HG03108 (cell line): Measurements from ENCODE around the gene TRPV3.
"Not testable (repeated sequence)": the region's sequence is repeated elsewhere in the genome, so short reads cannot be mapped to it uniquely, and the experiment has no call there.

Source experiments
- ATAC-seq: cut with Tn5 transposase; IDR thresholded peaks from one replicate; pipeline ENCODE4 v1.9.1; 2021; ENCODE audit warnings: moderate library complexity; ENCODE audit not compliant: unreplicated experiment

The TRPV3 gene

GRCh38 chr17:3574231-3574630 is 16.6 kb upstream of the TRPV3 start:
- no peak for ATAC-seq

DNA sequence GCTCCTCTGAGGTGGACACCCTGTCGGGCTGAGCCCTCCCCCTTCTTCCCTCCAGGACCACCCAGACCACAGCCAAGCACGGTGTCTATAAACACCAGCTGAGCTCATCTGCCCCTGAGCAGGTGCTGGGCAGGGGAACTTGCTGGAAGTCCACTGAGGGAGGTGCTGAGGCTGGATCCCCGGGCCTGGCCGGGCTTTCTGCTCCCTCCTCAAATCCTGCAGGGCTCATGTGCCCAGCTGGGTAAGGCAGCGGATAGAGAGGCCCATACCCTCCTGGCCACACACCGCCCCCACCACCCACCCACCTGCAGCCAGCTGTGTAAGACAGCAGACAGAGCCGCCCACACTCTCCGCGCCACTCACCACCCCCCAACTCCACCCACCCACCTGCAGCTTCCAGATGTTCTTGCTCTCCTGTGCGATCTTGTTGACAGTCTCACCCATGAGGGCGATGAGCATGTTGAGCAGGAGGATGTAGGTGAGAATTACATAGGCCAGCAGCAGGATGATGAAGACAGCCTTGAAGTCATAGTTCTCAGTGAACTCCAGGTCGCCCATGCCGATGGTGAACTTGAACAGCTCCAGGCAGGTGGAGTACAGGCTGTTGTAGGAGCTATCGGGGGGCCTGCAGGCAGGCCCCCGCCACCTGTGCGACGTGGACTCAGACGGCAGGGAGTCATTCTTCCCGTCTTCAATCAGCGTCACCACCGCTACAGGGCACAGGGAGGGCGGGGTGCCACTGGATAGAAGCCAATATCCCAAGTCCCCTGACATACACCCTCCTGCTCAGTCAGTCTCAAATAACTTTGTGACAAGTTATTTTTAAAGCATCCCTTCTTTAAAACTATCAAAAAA is 15.9 kb upstream of the TRPV3 start:
- no peak for ATAC-seq

- ATAC-seq: no peak
These were observed 14.6 kb upstream of the TRPV3 start for GRCh38 chr17:3572231-3572630.

DNA sequence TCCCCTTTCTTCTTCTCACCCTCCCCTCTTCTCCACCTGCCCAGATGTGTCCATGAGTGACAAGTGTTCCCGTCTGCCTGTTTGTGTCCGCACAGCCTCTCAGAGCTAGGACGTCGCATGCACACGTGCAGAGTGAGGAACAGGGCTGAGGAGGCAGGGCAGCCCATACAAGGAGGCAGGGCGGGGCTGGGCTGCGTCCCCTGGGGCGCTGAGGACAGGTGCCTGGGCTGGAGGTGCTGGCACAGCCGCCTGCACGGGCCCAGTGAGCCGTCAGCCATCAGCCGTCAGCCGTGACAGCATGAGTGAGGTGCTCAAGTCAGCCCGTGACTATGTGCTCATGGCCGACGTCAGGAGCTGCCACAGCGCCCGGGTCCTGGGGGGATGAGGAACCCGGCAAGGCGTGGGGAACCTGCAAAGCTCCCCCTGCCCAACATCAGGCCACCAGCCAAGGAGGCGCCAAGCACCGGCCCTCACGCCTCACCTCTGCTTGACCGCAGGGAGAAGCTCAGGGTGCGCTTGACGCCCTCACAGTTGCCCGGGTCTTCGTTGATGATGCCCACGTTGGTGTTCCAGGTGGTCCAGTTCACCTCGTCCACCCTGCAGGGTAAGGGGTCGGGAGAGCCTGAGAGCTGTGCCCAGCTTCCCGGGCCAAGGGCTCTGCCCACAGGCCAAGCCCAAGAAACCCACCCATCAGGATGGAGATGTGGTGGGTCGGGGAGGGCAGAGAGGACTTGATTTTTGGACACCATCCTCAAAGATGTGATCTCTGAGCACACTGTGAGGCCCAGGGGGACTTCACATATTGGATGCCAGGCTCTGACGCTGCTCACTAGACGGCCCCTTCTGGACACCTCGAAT is 13.7 kb upstream of the TRPV3 start:
- ATAC-seq: no peak

DNA sequence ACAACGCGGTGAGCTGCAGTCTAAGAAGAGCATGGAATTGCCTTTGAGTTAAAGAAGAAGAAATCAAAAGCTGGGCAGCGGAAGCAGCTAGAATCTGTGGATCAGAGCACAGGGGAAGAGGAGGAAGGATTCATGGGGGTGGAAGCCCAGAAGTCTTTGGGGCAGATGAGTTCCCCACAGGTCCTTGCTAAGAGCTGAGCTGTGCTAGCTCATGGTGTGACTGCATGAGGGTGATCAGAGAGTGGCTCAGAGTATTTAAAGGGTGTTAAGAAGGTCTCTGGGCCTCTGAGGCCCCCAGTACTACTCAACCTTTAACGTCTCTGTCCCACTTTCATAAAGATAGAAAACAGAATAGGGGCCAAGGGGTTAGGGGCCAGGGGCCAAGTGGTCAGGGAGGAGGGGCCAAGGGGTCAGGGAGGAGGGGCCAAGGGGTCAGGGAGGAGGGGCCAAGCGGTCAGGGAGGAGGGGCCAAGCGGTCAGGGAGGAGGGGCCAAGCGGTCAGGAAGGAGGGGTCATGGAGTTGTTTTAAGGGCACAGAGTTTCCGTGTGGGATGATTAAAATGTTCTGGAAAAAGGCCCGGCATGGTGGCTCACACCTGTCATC is 12.0 kb upstream of the TRPV3 start:
- no peak for ATAC-seq

- no peak for ATAC-seq
These were observed 8.9 kb upstream of the TRPV3 start for GRCh38 chr17:3566551-3566950.

- ATAC-seq: no peak
These were observed 7.5 kb upstream of the TRPV3 start for GRCh38 chr17:3565143-3565542.

DNA sequence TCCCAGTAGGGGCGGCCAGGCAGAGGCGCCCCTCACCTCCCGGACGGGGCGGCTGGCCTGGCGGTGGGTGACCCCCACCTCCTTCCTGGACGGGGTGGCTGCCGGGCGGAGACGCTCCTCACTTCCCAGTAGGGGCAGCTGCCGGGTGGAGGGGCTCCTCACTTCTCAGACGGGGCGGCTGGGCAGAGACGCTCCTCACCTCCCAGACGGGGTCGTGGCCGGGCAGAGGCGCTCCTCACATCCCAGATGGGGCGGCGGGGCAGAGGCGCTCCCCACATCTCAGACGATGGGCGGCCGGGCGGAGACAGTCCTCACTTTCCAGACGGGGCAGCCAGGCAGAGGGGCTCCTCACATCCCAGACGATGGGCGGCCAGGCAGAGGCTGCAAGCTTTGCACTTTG is 6.6 kb upstream of the TRPV3 start:
- ATAC-seq: not testable (repeated sequence)

DNA sequence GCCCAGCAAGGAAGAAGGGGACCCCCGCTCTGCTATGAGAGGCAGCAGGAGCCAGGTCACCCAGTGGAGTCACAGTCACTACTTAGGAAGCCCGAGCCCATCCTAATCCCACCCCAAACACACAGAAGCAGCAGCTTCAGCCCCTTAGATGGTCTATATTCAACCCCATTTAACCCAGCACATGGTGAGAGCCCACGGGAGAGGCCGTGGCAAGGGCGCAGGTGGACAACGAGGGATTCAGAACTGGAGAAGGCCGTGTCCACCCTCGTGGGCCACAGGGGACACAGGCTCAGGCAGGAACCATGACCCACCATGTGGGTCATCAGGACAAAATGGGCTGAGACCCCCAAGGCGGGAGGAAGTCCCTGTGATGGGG is 1.6 kb upstream of the TRPV3 start:
- ATAC-seq: no peak

DNA sequence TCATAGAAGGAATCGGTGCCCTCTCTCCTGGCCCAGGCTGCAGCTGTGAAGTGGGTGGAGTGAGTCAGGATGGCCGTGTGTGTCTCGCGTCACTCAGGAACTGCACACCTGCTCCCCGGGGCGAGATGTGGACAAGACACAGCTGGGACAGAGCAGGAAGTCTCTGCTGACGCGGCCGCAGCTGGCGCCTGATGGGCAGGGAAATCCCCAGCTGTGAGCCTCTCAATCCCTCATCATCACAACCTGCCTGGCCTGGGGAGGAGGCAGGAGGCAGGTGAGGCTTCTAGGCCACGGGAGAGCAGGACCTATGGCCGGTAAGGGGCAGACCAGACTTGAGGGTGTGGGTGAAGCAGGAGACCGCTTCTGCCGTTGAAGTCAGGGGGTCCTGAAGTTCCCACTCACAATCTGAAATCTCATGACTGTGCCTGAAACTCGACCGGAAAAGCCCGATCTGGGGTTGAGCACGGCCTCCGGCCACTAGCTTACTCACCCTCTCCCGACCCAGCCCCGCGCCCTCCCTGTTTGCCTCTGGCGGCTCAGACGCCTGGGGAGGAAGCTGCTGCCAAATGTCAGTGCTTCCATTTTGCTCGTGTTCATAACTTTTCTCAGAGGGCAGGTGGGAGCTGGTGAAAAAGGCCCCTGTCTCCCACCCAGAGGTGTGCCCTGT is 1.1 kb upstream of the TRPV3 start:
- ATAC-seq: peak; percentile 74

- no peak for ATAC-seq
These were observed 470 bp downstream of the TRPV3 start for GRCh38 chr17:3556916-3557767.

GRCh38 chr17:3556239-3556915 is 1.2 kb downstream of the TRPV3 start:
- no peak for ATAC-seq

DNA sequence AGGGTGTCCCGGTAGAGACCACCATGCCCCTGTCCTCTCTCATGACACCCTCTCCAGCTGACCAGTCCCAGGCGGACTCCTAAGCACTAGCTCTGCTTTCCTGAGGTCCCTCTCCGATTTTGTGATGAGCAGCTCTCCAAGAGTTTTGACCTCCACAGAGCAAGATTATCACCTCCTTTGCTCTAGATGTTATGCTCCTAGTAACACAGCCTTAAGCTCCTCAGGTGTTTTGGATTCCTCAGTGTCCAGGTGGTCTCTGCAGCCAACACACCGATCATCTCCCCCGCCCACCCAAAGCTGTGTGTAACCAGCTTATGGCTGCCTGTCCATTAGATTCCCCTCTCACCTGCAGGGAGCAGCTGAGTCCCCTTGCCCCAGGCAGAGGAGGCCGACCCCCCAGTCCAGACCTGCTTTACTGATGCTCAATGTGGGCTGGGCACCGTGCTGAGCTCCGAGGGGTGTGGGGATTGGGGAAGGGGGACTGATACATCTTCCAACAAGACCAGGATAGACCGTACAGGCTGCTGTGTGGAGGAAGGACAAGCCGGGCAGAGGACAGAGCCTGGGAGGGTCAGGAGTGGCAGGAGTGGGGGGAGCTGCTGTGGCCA is 2.3 kb downstream of the TRPV3 start:
- ATAC-seq: no peak

GRCh38 chr17:3554440-3554839 is 3.2 kb downstream of the TRPV3 start:
- ATAC-seq: no peak

- ATAC-seq: no peak
These were observed 3.9 kb downstream of the TRPV3 start for GRCh38 chr17:3553419-3554401.

DNA sequence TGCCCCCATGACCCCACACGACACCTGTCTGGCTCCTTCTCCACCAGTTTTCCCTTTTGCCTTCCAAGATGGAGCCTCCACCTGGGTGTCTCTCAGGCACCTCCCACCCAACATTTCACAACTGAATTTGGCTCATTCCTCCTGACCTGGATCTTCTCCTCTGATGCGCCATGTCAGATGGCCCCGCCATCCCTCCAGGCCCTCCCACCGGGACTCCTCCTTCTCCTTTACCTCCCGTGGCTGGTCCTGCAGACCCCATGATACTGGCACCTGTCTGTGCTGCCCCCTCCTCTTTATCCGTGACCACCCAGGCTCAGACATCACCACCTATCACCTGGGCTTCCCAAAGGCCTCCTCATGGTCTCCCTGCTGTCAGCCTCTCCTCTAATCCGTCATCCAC is 4.7 kb downstream of the TRPV3 start:
- no peak for ATAC-seq

- ATAC-seq: no peak
These were observed 6.4 kb downstream of the TRPV3 start for GRCh38 chr17:3551189-3551588.

GRCh38 chr17:3549610-3550162 is 7.9 kb downstream of the TRPV3 start:
- ATAC-seq: no peak
